IMR-90 (cell line): Measurements from ENCODE around the gene CYB5A. TPM values are rescaled to one million over a fixed set of nuclear protein-coding genes. Genes with fewer than 3 reads are reported as not detected.

ENCODE experiments used
- ATAC-seq: fragments of 200-7000 bp; cut with Tn5 transposase; 2 replicates; pipeline ENCODE4 v1.9.1; 2020; ENCODE audit warnings: low read depth, mild to moderate bottlenecking, moderate library complexity
- BruUV-seq: library from RNA; stranded (reverse); fragments of 400-500 nt; replicated peaks from 2 replicates; lab custom pipeline; 2021; lab: Mats Ljungman, UMichigan
- CTCF ChIA-PET: fragments of 300-600 bp; formaldehyde crosslinking; extraction: SDS; loops from one replicate; lab custom pipeline; 2021; ENCODE audit warnings: antibody characterized with exemption; lab: Yijun Ruan, JAX
- POLR2A ChIA-PET: fragments of 300-600 bp; sonication (Branson Sonifier 250); formaldehyde crosslinking; loops from one replicate; lab custom pipeline; 2022; ENCODE audit warnings: antibody characterized with exemption; ENCODE audit not compliant: unreplicated experiment; lab: Charles Lee
- DNase-seq: peaks from one replicate; pipeline ENCODE4 v3.0.0; 2013
- H2AFZ ChIP-seq: replicated peaks from 2 replicates; pipeline ENCODE3; 2013; ENCODE audit warnings: low read length, mild to moderate bottlenecking; ENCODE audit not compliant: poor library complexity
- H2AK5ac ChIP-seq: 2 replicates; pipeline ENCODE4 v1.6.1; 2013; ENCODE audit warnings: low read depth, low read length, inconsistent platforms
- H2AK9ac ChIP-seq: replicated peaks from 2 replicates; pipeline ENCODE3; 2013; ENCODE audit warnings: mild to moderate bottlenecking, low read depth, low read length, moderate library complexity; ENCODE audit not compliant: poor library complexity
- H2BK120ac ChIP-seq: 2 replicates; pipeline ENCODE4 v1.6.1; 2013; ENCODE audit warnings: low read depth, low read length, inconsistent platforms
- H2BK15ac ChIP-seq: 3 replicates; pipeline ENCODE4 v1.6.1; 2013; ENCODE audit warnings: low read depth, low read length, inconsistent platforms
- H2BK20ac ChIP-seq: 2 replicates; pipeline ENCODE4 v1.6.1; 2013; ENCODE audit warnings: low read depth, mild to moderate bottlenecking, inconsistent platforms, low read length, moderate library complexity
- H2BK5ac ChIP-seq: 2 replicates; pipeline ENCODE4 v1.6.1; 2013; ENCODE audit warnings: mild to moderate bottlenecking, low read depth, low read length, inconsistent platforms; ENCODE audit not compliant: poor library complexity, severe bottlenecking
- H3K14ac ChIP-seq: replicated peaks from 2 replicates; pipeline ENCODE4 v1.6.1; 2013; ENCODE audit warnings: low read depth, low read length, inconsistent platforms
- H3K18ac ChIP-seq: 2 replicates; pipeline ENCODE4 v1.6.1; 2013; ENCODE audit warnings: low read depth, low read length, control low read depth
- H3K23ac ChIP-seq: 2 replicates; pipeline ENCODE4 v1.6.1; 2013; ENCODE audit warnings: low read depth, low read length, inconsistent platforms
- H3K27ac ChIP-seq: 2 replicates; pipeline ENCODE4 v1.5.1; 2013; ENCODE audit warnings: mild to moderate bottlenecking, control low read depth, low read length; ENCODE audit not compliant: insufficient read depth
- H3K27me3 ChIP-seq: 2 replicates; pipeline ENCODE4 v1.6.1; 2013; ENCODE audit warnings: low read length; ENCODE audit not compliant: control insufficient read depth, insufficient read depth
- H3K36me3 ChIP-seq: 2 replicates; pipeline ENCODE4 v1.6.1; 2013; ENCODE audit warnings: low read length, mixed read lengths; ENCODE audit not compliant: control insufficient read depth, insufficient read depth
- H3K4ac ChIP-seq: 2 replicates; pipeline ENCODE4 v1.6.1; 2013; ENCODE audit warnings: low read depth, low read length, inconsistent platforms
- H3K4me1 ChIP-seq: 2 replicates; pipeline ENCODE4 v1.6.1; 2013; ENCODE audit warnings: low read length, mixed read lengths; ENCODE audit not compliant: control insufficient read depth, insufficient read depth
- H3K4me2 ChIP-seq: 2 replicates; pipeline ENCODE4 v1.6.1; 2013; ENCODE audit warnings: low read depth, mild to moderate bottlenecking, control low read depth, low read length, moderate library complexity
- H3K4me3 ChIP-seq: 2 replicates; pipeline ENCODE4 v1.5.1; 2013; ENCODE audit warnings: low read depth, mild to moderate bottlenecking, control low read depth, low read length, moderate library complexity; ENCODE audit not compliant: insufficient read depth
- H3K56ac ChIP-seq: 2 replicates; pipeline ENCODE4 v1.6.1; 2013; ENCODE audit warnings: low read length, inconsistent platforms; ENCODE audit not compliant: insufficient read depth; ENCODE audit errors: extremely low read depth
- H3K79me1 ChIP-seq, 2 experiments: 2 replicates each; pipeline ENCODE4 v1.6.1; 2013; ENCODE audit warnings: low read length in 2 of 2, inconsistent platforms in 1 of 2, low read depth in 1 of 2
- H3K9ac ChIP-seq: 2 replicates; pipeline ENCODE4 v1.6.1; 2013; ENCODE audit warnings: low read depth, low read length, control low read depth
- H3K9me1 ChIP-seq: 2 replicates; pipeline ENCODE4 v1.6.1; 2013; ENCODE audit warnings: low read length, inconsistent platforms; ENCODE audit not compliant: insufficient read depth
- H3K9me3 ChIP-seq: 2 replicates; pipeline ENCODE4 v1.6.1; 2013; ENCODE audit warnings: low read length; ENCODE audit not compliant: control insufficient read depth, insufficient read depth
- H4K20me1 ChIP-seq: 2 replicates; pipeline ENCODE4 v1.6.1; 2013; ENCODE audit warnings: low read length, inconsistent platforms; ENCODE audit not compliant: insufficient read depth
- H4K5ac ChIP-seq: 2 replicates; pipeline ENCODE4 v1.6.1; 2013; ENCODE audit warnings: mild to moderate bottlenecking, low read depth, low read length, control low read depth
- H4K8ac ChIP-seq, 2 experiments: 2 replicates each; pipeline ENCODE4 v1.6.1; 2013; ENCODE audit warnings: low read depth in 2 of 2, low read length in 2 of 2, control low read depth in 1 of 2, inconsistent platforms in 1 of 2
- H4K91ac ChIP-seq: 2 replicates; pipeline ENCODE4 v1.6.1; 2013; ENCODE audit warnings: low read depth, low read length, inconsistent platforms; ENCODE audit not compliant: insufficient read depth
- RFX5 ChIP-seq: IDR thresholded peaks from 2 replicates; pipeline ENCODE4 v1.8.0; 2012; ENCODE audit warnings: low read depth, mild to moderate bottlenecking, low read length, moderate library complexity
- WGBS, 2 experiments: methylation state at CpG; one replicate each; pipeline versions ENCODE4 v1.1.5 to v1.1.7; 2013; ENCODE audit warnings: missing lambda C conversion rate in 2 of 2; ENCODE audit not compliant: insufficient read length in 1 of 2; ENCODE audit errors: extremely low coverage in 2 of 2; 5-methylcytosine and 5-hydroxymethylcytosine counted together
- dilution Hi-C: fragments of 300-500 bp; cut with HindIII; formaldehyde crosslinking; loops from one replicate; pipeline ENCODE4 v1.14.3; 2018; ENCODE audit warnings: low sequenced_read_pairs; ENCODE audit not compliant: unreplicated experiment
- in situ Hi-C: fragments of 300-500 bp; cut with MboI; formaldehyde crosslinking; loops from 3 replicates; pipeline ENCODE4 v1.14.3; 2019; ENCODE audit warnings: low sequenced_read_pairs, inconsistent platforms, mixed read lengths
- intact Hi-C: fragments of 100-400 bp; cut with micrococcal nuclease; formaldehyde crosslinking; loops from 2 replicates; pipeline ENCODE4 v1.10.0; 2022
- polyA plus RNA-seq, 3 experiments: library from polyadenylated mRNA; depleted of rRNA; stranded (reverse); fragments of >200 nt; gene quantifications; 2 replicates each; pipeline ENCODE4 v1.2.3, GENCODE V29; 2012; ENCODE audit warnings: low replicate concordance in 1 of 3
- total RNA-seq: library from RNA; depleted of rRNA; stranded (reverse); fragments of >200 nt; gene quantifications from 2 replicates; pipeline ENCODE4 v1.2.3, GENCODE V29; 2012

Gene CYB5A
- total and polyA plus RNA-seq, 2 of the 4 experiments (the other 2 are of a cell fraction), result 13.4 to 47.9 TPM

GRCh38 chr18:74277296-74277695 lies 14.5 kb downstream of the CYB5A start:
- Histone ChIP-seq H3K4me1 (no peaks in the 10 kb centered on the region), H3K9me1 (peaks cover 10% of the 10 kb centered on the region; the same call in 1 of the 2 replicates), H2BK15ac (no peak overlapping the region), H2AK9ac (no peak overlapping the region), H3K27me3 (no peaks in the 10 kb centered on the region), H3K4ac (no peak overlapping the region), H3K4me3 (no peak overlapping the region), H2BK20ac (no peak overlapping the region), H2BK120ac (no peak overlapping the region), H2AFZ (no peak overlapping the region), H4K91ac (no peak overlapping the region), H3K4me2 (no peak overlapping the region), H3K79me1 (peaks cover 3 to 36% of the 10 kb centered on the region in 2 experiments), H4K20me1 (peaks cover 5% of the 10 kb centered on the region; the same call in 1 of the 2 replicates), H2AK5ac (no peak overlapping the region), H3K23ac (no peak overlapping the region), H4K8ac (no peak overlapping the region), H3K27ac (no peak overlapping the region), H4K5ac (no peak overlapping the region), H3K56ac (no peak overlapping the region), H3K9me3 (no peaks in the 10 kb centered on the region), H3K14ac (no peak overlapping the region), H3K18ac (no peak overlapping the region), H3K9ac (no peak overlapping the region), H2BK5ac (no peak overlapping the region), H3K36me3 (no peaks in the 10 kb centered on the region)
- ChIA-PET CTCF (no interaction called here), POLR2A (no interaction called here)
- dilution Hi-C loops, result no loop called here
- no peak for DNase-seq
- TF ChIP-seq RFX5, result no peak
- 100% methylated on average over 1 of the region's 2 CpGs; no CpG with 5 or more reads in 1 of the 2 experiments for WGBS, 2 experiments
- intact Hi-C loops, result no loop called here
- BruUV-seq, result no TSS peak
- in situ Hi-C loops, result no loop called here
- ATAC-seq, result no peak
